H9 (cell line): ENCODE results near the gene KMT2C. TPM values are rescaled to one million over a fixed set of nuclear protein-coding genes. Genes with fewer than 3 reads are reported as not detected.
"Not testable (repeated sequence)": the region's sequence is repeated elsewhere in the genome, so short reads cannot be mapped to it uniquely, and the experiment has no call there.

Experiments
- DNase-seq: peaks from one replicate; pipeline ENCODE4 v3.0.0-alpha.2; 2017
- H2AFZ ChIP-seq: one replicate; pipeline ENCODE4 v1.6.1; 2013; ENCODE audit warnings: mild to moderate bottlenecking, low read length, control low read depth, moderate library complexity
- H2AK5ac ChIP-seq: 2 replicates; pipeline ENCODE4 v1.6.1; 2013; ENCODE audit warnings: low read length, control low read depth, mixed read lengths; ENCODE audit not compliant: insufficient read length
- H2BK120ac ChIP-seq: one replicate; pipeline ENCODE4 v1.6.1; 2013; ENCODE audit warnings: low read depth, mild to moderate bottlenecking, low read length, control low read depth, inconsistent platforms; ENCODE audit not compliant: poor library complexity, severe bottlenecking
- H2BK12ac ChIP-seq: 2 replicates; pipeline ENCODE4 v1.6.1; 2013; ENCODE audit warnings: low read length, control low read depth, mixed read lengths, low read depth; ENCODE audit not compliant: insufficient read length
- H2BK15ac ChIP-seq: 2 replicates; pipeline ENCODE4 v1.6.1; 2013; ENCODE audit warnings: low read depth, low read length, control low read depth
- H2BK20ac ChIP-seq: one replicate; pipeline ENCODE4 v1.6.1; 2013; ENCODE audit warnings: low read depth, mild to moderate bottlenecking, low read length, control low read depth, inconsistent platforms; ENCODE audit not compliant: poor library complexity, severe bottlenecking
- H2BK5ac ChIP-seq: 2 replicates; pipeline ENCODE4 v1.6.1; 2013; ENCODE audit warnings: low read length, control low read depth, mixed read lengths; ENCODE audit not compliant: insufficient read length
- H3K14ac ChIP-seq: 2 replicates; pipeline ENCODE4 v1.6.1; 2013; ENCODE audit warnings: low read length, control low read depth; ENCODE audit not compliant: insufficient read depth
- H3K18ac ChIP-seq: 2 replicates; pipeline ENCODE4 v1.6.1; 2013; ENCODE audit warnings: low read depth, mild to moderate bottlenecking, mixed read lengths, low read length, control low read depth; ENCODE audit not compliant: insufficient read length
- H3K23ac ChIP-seq: 2 replicates; pipeline ENCODE4 v1.6.1; 2013; ENCODE audit warnings: low read length, control low read depth, mixed read lengths, low read depth; ENCODE audit not compliant: insufficient read length
- H3K23me2 ChIP-seq: 2 replicates; pipeline ENCODE4 v1.6.1; 2013; ENCODE audit warnings: low read depth, mild to moderate bottlenecking, mixed read lengths, low read length, control low read depth; ENCODE audit not compliant: insufficient read length, poor library complexity, severe bottlenecking
- H3K27ac ChIP-seq: 2 replicates; pipeline ENCODE4 v1.5.1; 2013; ENCODE audit warnings: low read length, control low read depth, mixed read lengths, low read depth; ENCODE audit not compliant: insufficient read length
- H3K27me3 ChIP-seq: 2 replicates; pipeline ENCODE4 v1.6.1; 2013; ENCODE audit warnings: low read length, control low read depth, inconsistent platforms; ENCODE audit not compliant: insufficient read depth
- H3K4ac ChIP-seq: 2 replicates; pipeline ENCODE4 v1.6.1; 2013; ENCODE audit warnings: low read depth, mild to moderate bottlenecking, control low read depth, inconsistent platforms, low read length, moderate library complexity
- H3K4me1 ChIP-seq: 2 replicates; pipeline ENCODE4 v1.6.1; 2013; ENCODE audit warnings: low read length, control low read depth, inconsistent platforms; ENCODE audit not compliant: insufficient read depth
- H3K4me2 ChIP-seq: 2 replicates; pipeline ENCODE4 v1.6.1; 2013; ENCODE audit warnings: low read length, control low read depth, mixed read lengths; ENCODE audit not compliant: insufficient read length, insufficient read depth
- H3K56ac ChIP-seq: 2 replicates; pipeline ENCODE4 v1.6.1; 2013; ENCODE audit warnings: low read depth, mild to moderate bottlenecking, mixed read lengths, low read length, control low read depth; ENCODE audit not compliant: insufficient read length
- H3K79me1 ChIP-seq: 2 replicates; pipeline ENCODE4 v1.6.1; 2013; ENCODE audit warnings: low read depth, mild to moderate bottlenecking, moderate library complexity, low read length, control low read depth, inconsistent platforms; ENCODE audit not compliant: insufficient read depth, poor library complexity, severe bottlenecking
- H3K79me2 ChIP-seq: 2 replicates; pipeline ENCODE4 v1.6.1; 2013; ENCODE audit warnings: low read length, control low read depth, inconsistent platforms; ENCODE audit not compliant: insufficient read depth
- H3K9ac ChIP-seq: 2 replicates; pipeline ENCODE4 v1.6.1; 2013; ENCODE audit warnings: low read length, control low read depth, mixed read lengths; ENCODE audit not compliant: insufficient read length; ENCODE audit errors: extremely low read depth
- H3K9me3 ChIP-seq: one replicate; pipeline ENCODE4 v1.6.1; 2013; ENCODE audit warnings: low read depth, low read length, inconsistent platforms; ENCODE audit not compliant: control insufficient read depth
- H3T11ph ChIP-seq: one replicate; pipeline ENCODE4 v1.6.1; 2013; ENCODE audit warnings: mild to moderate bottlenecking, low read length, control low read depth, inconsistent platforms
- H4K20me1 ChIP-seq: one replicate; pipeline ENCODE4 v1.6.1; 2013; ENCODE audit not compliant: control insufficient read depth, insufficient read length, insufficient read depth
- H4K5ac ChIP-seq: 2 replicates; pipeline ENCODE4 v1.6.1; 2013; ENCODE audit warnings: low read depth, mild to moderate bottlenecking, mixed read lengths, low read length, control low read depth; ENCODE audit not compliant: insufficient read length
- H4K8ac ChIP-seq: replicated peaks from 2 replicates; pipeline ENCODE4 v1.6.1; 2013; ENCODE audit warnings: low read length, control low read depth, mixed read lengths, low read depth; ENCODE audit not compliant: insufficient read length
- H4K91ac ChIP-seq: 2 replicates; pipeline ENCODE4 v1.6.1; 2013; ENCODE audit warnings: low read depth, mild to moderate bottlenecking, moderate library complexity, mixed read lengths, low read length, control low read depth; ENCODE audit not compliant: insufficient read length
- H3K27ac Mint-ChIP-seq, 3 experiments: 2 replicates in 2 of 3; 3 replicates in 1 of 3; pipeline ENCODE4 v1.8.0; 2020 to 2021; ENCODE audit warnings: mixed read lengths in 3 of 3, mild to moderate bottlenecking in 1 of 3, moderate library complexity in 1 of 3
- H3K27me3 Mint-ChIP-seq: 2 replicates; pipeline ENCODE4 v1.8.0; 2021; ENCODE audit warnings: low read depth, mild to moderate bottlenecking, moderate library complexity, mixed read lengths
- H3K36me3 Mint-ChIP-seq, 3 experiments: 2 replicates in 2 of 3; 3 replicates in 1 of 3; pipeline ENCODE4 v1.8.0; 2020 to 2021; ENCODE audit warnings: low read depth in 3 of 3, mixed read lengths in 3 of 3; ENCODE audit not compliant: insufficient read depth in 1 of 3
- H3K4me1 Mint-ChIP-seq, 2 experiments: 2 replicates each; pipeline ENCODE4 v1.8.0; 2020; ENCODE audit warnings: mixed read lengths in 2 of 2
- H3K4me3 Mint-ChIP-seq, 2 experiments: 2 replicates in 1 of 2; 3 replicates in 1 of 2; pipeline ENCODE4 v1.8.0; 2020 to 2021; ENCODE audit warnings: mild to moderate bottlenecking in 2 of 2, mixed read lengths in 2 of 2, moderate library complexity in 1 of 2
- H3K9me3 Mint-ChIP-seq, 2 experiments: 2 replicates in 1 of 2; 3 replicates in 1 of 2; pipeline ENCODE4 v1.8.0; 2020; ENCODE audit warnings: mild to moderate bottlenecking in 2 of 2, mixed read lengths in 2 of 2, moderate library complexity in 1 of 2
- WGBS: extraction: QIAGEN DNeasy Blood & Tissue Kit; methylation state at CpG from one replicate; pipeline ENCODE4 v1.1.7; 2013; ENCODE audit warnings: missing lambda C conversion rate, low lambda C conversion rate, mixed read lengths; ENCODE audit not compliant: insufficient read length; ENCODE audit errors: extremely low coverage; 5-methylcytosine and 5-hydroxymethylcytosine counted together
- total RNA-seq: library from RNA; stranded (reverse); gene quantifications from 2 replicates; pipeline ENCODE4 v1.2.1, GENCODE V29; 2021

Gene KMT2C
- total RNA-seq, 1 experiment from 2014 or later: 32.2 TPM

DNA sequence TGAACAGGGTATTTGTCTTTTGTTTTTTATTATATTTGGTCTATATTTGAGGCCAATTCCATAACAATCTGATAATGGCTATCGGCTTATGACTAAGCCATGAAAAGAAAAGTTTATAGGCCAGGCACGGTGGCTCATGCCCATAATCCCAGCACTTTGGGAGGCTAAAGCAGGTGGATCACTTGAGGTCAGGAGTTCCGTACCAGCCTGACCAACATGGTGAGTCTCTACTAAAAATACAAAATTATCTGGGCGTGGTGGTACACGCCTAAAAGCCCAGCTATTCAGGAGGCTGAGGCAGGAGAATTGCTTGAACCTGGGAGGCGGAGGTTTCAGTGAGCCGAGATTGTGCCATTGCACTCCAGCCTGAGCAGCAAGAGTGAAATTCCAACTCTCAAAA lies 227.0 kb downstream of the KMT2C start:
- not testable (repeated sequence) for H3K27ac Mint-ChIP-seq

DNA sequence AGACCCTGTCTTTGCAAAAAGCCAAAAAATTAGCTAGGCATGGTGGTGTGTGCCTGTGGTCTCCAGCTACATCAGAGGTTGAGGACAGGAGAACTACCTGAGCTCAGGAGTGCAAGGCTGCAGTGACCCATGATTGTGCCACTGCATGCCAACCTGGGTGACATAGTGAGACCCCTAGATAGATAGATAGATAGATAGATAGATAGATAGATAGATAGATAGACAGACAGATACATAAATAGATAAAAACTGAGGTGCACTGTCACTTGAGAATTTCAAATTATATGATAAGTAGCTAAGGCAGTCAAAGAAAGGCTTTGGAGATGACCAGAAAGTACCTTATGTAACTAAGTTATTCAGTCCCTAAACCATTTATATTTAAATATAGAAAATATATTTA lies 231.4 kb downstream of the KMT2C start:
- H3K79me2 ChIP-seq, H2BK5ac ChIP-seq, H3K4ac ChIP-seq, H2BK120ac ChIP-seq, H3K14ac ChIP-seq, H3K9me3 ChIP-seq, H3K27ac ChIP-seq, H3K4me1 ChIP-seq, H2BK15ac ChIP-seq, H3K23ac ChIP-seq, H3T11ph ChIP-seq, H3K27me3 Mint-ChIP-seq, H4K5ac ChIP-seq, H2BK12ac ChIP-seq, H3K4me3 Mint-ChIP-seq, DNase-seq, H3K27me3 ChIP-seq, H2AK5ac ChIP-seq, H3K4me1 Mint-ChIP-seq, H3K56ac ChIP-seq, H4K20me1 ChIP-seq, H2AFZ ChIP-seq, H3K4me2 ChIP-seq, H3K79me1 ChIP-seq, H4K91ac ChIP-seq, H3K9ac ChIP-seq, H2BK20ac ChIP-seq, H4K8ac ChIP-seq, H3K18ac ChIP-seq, H3K23me2 ChIP-seq, H3K9me3 Mint-ChIP-seq, H3K36me3 Mint-ChIP-seq: not testable (repeated sequence)
- H3K27ac Mint-ChIP-seq: peak overlapping the region in 1 of 3 experiments; percentile 65; a peak in 1 of 7 replicates

More for the DNA sequence above, 227.0 kb downstream of the KMT2C start:
- H3T11ph ChIP-seq, H2AK5ac ChIP-seq, H4K5ac ChIP-seq, H4K20me1 ChIP-seq, H3K23ac ChIP-seq, H3K4me3 Mint-ChIP-seq, H4K91ac ChIP-seq, H3K79me2 ChIP-seq, H3K4me1 ChIP-seq, H3K9me3 Mint-ChIP-seq, H3K56ac ChIP-seq, H3K27ac ChIP-seq, H2BK120ac ChIP-seq, H3K4ac ChIP-seq, H4K8ac ChIP-seq, H2BK5ac ChIP-seq, H3K36me3 Mint-ChIP-seq, H2AFZ ChIP-seq, H2BK15ac ChIP-seq, H3K79me1 ChIP-seq, H2BK12ac ChIP-seq, H2BK20ac ChIP-seq, H3K9ac ChIP-seq, H3K18ac ChIP-seq, H3K9me3 ChIP-seq, H3K23me2 ChIP-seq, H3K14ac ChIP-seq, H3K27me3 ChIP-seq, H3K4me1 Mint-ChIP-seq, DNase-seq, H3K27me3 Mint-ChIP-seq, H3K4me2 ChIP-seq: not testable (repeated sequence)
- no CpG with 5 or more reads among the region's 7 CpGs for WGBS
